ENCODE data around the gene ACR. TPM values are rescaled to one million over a fixed set of nuclear protein-coding genes. Genes with fewer than 3 reads are reported as not detected.
A peak's percentile ranks its signal among the peaks of the same experiment; 100 is the strongest.
"Not testable (repeated sequence)": the region's sequence is repeated elsewhere in the genome, so short reads cannot be mapped to it uniquely, and the experiment has no call there.

ACR gene
- total and polyA plus RNA-seq, 2 of the 8 experiments (the other 6 are each of a cell fraction or from before 2014, with no cell fraction given), result 0.56 TPM; not detected in 1

GRCh38 chr22:50775132-50775531, 37.1 kb downstream of the ACR start:
- H3K27ac ChIP-seq (ENCODE audit: low read depth, low read length); H2BK20ac ChIP-seq (ENCODE audit: low read length); H3K9ac ChIP-seq (replicated peaks in 1 of 4; ENCODE audit: extremely low read depth in 1 of 4, low read depth in 3 of 4, low read length in 3 of 4); H2AFZ ChIP-seq (ENCODE audit: low read length); H3K23ac ChIP-seq (ENCODE audit: insufficient read length); H4K5ac ChIP-seq (ENCODE audit: insufficient read length, low read depth, low read length); H3K36me3 ChIP-seq (ENCODE audit: control insufficient read depth in 2 of 4, insufficient read depth in 4 of 4, low read length in 3 of 4); H3K14ac ChIP-seq (ENCODE audit: insufficient read length); H2BK5ac ChIP-seq (ENCODE audit: low read depth, low read length); H3K4ac ChIP-seq (replicated peaks; ENCODE audit: insufficient read length, low read depth, low read length); H3K9me3 ChIP-seq (ENCODE audit: insufficient read depth in 2 of 2, low read depth in 1 of 2, low read length in 1 of 2); H3K18ac ChIP-seq (ENCODE audit: extremely low read depth, low read length); H3K4me1 ChIP-seq (replicated peaks in 1 of 4; ENCODE audit: control insufficient read depth in 3 of 4, insufficient read depth in 4 of 4, low read length in 3 of 4); H3K79me1 ChIP-seq (ENCODE audit: low read depth, low read length); H3K4me2 ChIP-seq (ENCODE audit: insufficient read depth in 1 of 2, low read depth in 2 of 2, low read length in 2 of 2); H4K20me1 ChIP-seq (replicated peaks in 1 of 2; ENCODE audit: control insufficient read depth in 1 of 2, insufficient read depth in 2 of 2, low read length in 2 of 2); H3K79me2 ChIP-seq (ENCODE audit: control insufficient read depth in 1 of 2, insufficient read depth in 2 of 2, low read length in 2 of 2); H4K8ac ChIP-seq (ENCODE audit: extremely low read depth, insufficient read depth, low read length); H2BK120ac ChIP-seq (replicated peaks; ENCODE audit: low read depth, low read length); H3K23me2 ChIP-seq (ENCODE audit: low read depth, low read length); H3K27me3 ChIP-seq (replicated peaks in 1 of 4; ENCODE audit: control insufficient read depth in 3 of 4, extremely low read depth in 1 of 4, insufficient read depth in 3 of 4, low read length in 3 of 4); H2AK5ac ChIP-seq (ENCODE audit: low read depth, low read length); H3K56ac ChIP-seq (replicated peaks; ENCODE audit: insufficient read length, low read depth, low read length); H3K4me3 ChIP-seq (ENCODE audit: extremely low read depth in 1 of 4, insufficient read depth in 2 of 4, low read depth in 3 of 4, low read length in 4 of 4); H4K91ac ChIP-seq (replicated peaks; ENCODE audit: insufficient read length, low read length); H2BK15ac ChIP-seq (ENCODE audit: low read length); FAIRE-seq; H2BK12ac ChIP-seq (ENCODE audit: low read depth, low read length): not testable (repeated sequence)
- POLR2A ChIA-PET (ENCODE audit: partially characterized antibody), result interaction anchor here (0.6 kb wide), 1 partner anchor 187 kb away, joined by 3 read pairs; no protein-coding TSS in a partner anchor
- 22% methylated on average over 12 of the region's 12 CpGs; no CpG with 5 or more reads in 1 of the 2 experiments for WGBS, 2 experiments (ENCODE audit: extremely low coverage in 1 of 2, insufficient coverage in 1 of 2, insufficient read length in 1 of 2, insufficient replicate concordance in 2 of 2, low coverage in 1 of 2, low lambda C conversion rate in 2 of 2, missing lambda C conversion rate in 1 of 2)
- CTCF ChIA-PET (ENCODE audit: partially characterized antibody), result interaction anchor here (0.6 to 1.2 kb wide), 9 partner anchors 17 to 227 kb away, joined by 3 to 5 read pairs (median 3); partner anchors contain the start of gene SYCE3
- peak; percentile 66 to 67 for TF ChIP-seq RAD21 (IDR thresholded peaks at IDR 0.05 in 1 of 2, conservative IDR thresholded peaks at IDR 0.05 in 1 of 2; ENCODE audit: low read depth in 2 of 2, low read length in 2 of 2)
- peak; percentile 14; the same call in 1 of the 2 replicates for TF ChIP-seq CEBPB (IDR thresholded peaks at IDR 0.05; ENCODE audit: low read depth, low read length)
- 0 out of 4 replicates have a peak, but pooled peaks of 1 of the 2 experiments have one; percentile 55 for TF ChIP-seq SIN3A (conservative IDR thresholded peaks at IDR 0.05 in 1 of 2, IDR thresholded peaks at IDR 0.05 in 1 of 2; ENCODE audit: low read depth in 1 of 2, low read length in 2 of 2)
- peak; percentile 62 to 90 (median 79) for TF ChIP-seq CTCF (IDR thresholded peaks at IDR 0.05; ENCODE audit: control extremely low read depth in 1 of 3, insufficient read depth in 1 of 3, low read depth in 1 of 3, low read length in 3 of 3)
- TF ChIP-seq YY1 (IDR thresholded peaks at IDR 0.05; ENCODE audit: low read depth, low read length), result peak; percentile 33; the same call in 1 of the 2 replicates
- peak; percentile 69 to 91 for DNase-seq (ENCODE audit: low read depth in 1 of 2, low spot score in 2 of 2)

All from H1 (cell line).